AG04449 (cell line): ENCODE measurements around the gene HSD17B14.

Experiments used
- CTCF ChIA-PET: fragments of 350-600 bp; formaldehyde crosslinking; extraction: SDS; loops from one replicate; lab custom pipeline; 2021; ENCODE audit warnings: antibody characterized with exemption; lab: Yijun Ruan, JAX
- POLR2A ChIA-PET: fragments of 400-600, 350-600 bp; formaldehyde crosslinking; extraction: SDS; loops from one replicate; lab custom pipeline; 2020; ENCODE audit warnings: antibody characterized with exemption, inconsistent platforms; lab: Yijun Ruan, JAX
- DNase-seq: peaks from one replicate; pipeline ENCODE4 v3.0.0-alpha.2; 2010; ENCODE audit warnings: low read depth, low spot score
- H3K4me3 ChIP-seq: 2 replicates; pipeline ENCODE4 v1.5.1; 2011; ENCODE audit warnings: low read depth, mild to moderate bottlenecking, control low read depth, low read length
- CTCF ChIP-seq: IDR thresholded peaks from one replicate; pipeline ENCODE4 v1.5.1; 2011; ENCODE audit warnings: mild to moderate bottlenecking, moderate library complexity, low read length, control low read depth, inconsistent platforms; ENCODE audit not compliant: insufficient read depth; ENCODE audit errors: missing control alignments

HSD17B14 gene

DNA sequence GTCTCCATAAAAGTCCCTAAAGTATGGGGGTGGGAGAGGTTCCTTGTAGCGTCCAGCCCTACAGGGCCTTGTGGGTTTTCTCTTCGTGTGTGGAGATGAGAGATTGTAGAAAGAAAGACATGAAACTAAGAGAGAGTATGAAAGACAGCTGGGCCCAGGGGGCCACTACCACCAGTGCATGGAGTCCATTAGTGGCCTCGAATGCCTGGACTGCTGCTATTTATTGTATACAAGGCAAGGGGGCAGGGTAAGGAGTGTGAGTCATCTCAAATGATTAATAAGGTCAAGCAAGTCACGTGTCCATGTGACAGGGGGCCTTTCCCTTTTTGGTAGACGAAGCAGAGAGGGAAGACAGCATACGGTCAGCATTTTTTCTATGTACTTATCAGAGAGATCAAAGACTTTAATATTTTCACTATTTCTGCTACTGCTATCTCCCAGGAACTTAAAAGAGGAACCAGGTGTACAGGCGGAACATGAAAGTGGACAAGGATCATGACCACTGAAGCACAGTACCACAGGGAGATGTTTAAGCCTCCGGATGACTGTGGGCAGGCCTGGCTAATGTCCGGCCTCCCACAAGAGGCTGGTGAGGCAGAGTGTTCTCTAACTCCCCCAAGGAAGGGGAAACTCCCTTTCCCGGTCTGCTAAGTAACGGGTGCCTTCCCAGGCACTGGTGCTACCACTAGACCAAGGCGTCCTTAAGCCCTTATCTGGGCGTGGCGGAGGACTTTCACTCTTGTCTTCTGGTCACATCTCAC is 55.5 kb downstream of the HSD17B14 start:
- TF ChIP-seq CTCF: no peak
- H3K4me3 ChIP-seq: no peak overlapping the region
- CTCF ChIA-PET: interaction anchor here (0.9 to 23.0 kb wide), 5 partner anchors 7 to 213 kb away, joined by 3 to 737 read pairs (median 11); partner anchors contain the start of genes GYS1, HSD17B14 and RUVBL2
- no peak for DNase-seq
- POLR2A ChIA-PET: no interaction called here

- CTCF ChIA-PET: interaction anchor here (0.6 to 23.0 kb wide), 7 partner anchors 7 to 214 kb away, joined by 3 to 737 read pairs (median 4); partner anchors contain the start of genes GYS1, HSD17B14, IZUMO1 and RUVBL2
- H3K4me3 ChIP-seq: no peak overlapping the region
- no peak for DNase-seq
- TF ChIP-seq CTCF: no peak
- POLR2A ChIA-PET: no interaction called here
Measured at GRCh38 chr19:48779636-48780035, 56.7 kb downstream of the HSD17B14 start.

DNA sequence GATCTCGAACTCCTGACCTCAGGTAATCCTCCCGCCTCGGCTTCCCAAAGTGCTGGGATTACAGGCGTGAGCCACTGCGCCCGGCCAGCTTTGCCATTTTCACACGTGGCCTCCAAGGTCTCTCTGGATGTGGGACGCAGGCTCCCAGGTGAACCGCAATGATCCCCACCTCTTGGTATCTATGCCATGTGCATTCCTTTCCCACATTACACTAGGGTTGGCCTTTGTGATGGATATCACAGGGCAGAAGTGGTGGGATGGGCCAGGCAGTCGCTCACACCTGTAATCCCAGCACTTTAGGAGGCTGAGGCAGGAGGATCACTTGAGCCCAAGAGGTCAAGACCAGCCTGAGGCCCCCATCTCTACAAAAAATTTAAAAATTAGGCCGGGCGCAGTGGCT is 58.6 kb downstream of the HSD17B14 start:
- no peak for DNase-seq
- CTCF ChIA-PET: interaction anchor here (1.0 to 23.0 kb wide), 4 partner anchors 10 to 215 kb away, joined by 3 to 737 read pairs (median 11); partner anchors contain the start of gene HSD17B14
- POLR2A ChIA-PET: no interaction called here
- TF ChIP-seq CTCF: no peak
- H3K4me3 ChIP-seq: no peak overlapping the region

DNA sequence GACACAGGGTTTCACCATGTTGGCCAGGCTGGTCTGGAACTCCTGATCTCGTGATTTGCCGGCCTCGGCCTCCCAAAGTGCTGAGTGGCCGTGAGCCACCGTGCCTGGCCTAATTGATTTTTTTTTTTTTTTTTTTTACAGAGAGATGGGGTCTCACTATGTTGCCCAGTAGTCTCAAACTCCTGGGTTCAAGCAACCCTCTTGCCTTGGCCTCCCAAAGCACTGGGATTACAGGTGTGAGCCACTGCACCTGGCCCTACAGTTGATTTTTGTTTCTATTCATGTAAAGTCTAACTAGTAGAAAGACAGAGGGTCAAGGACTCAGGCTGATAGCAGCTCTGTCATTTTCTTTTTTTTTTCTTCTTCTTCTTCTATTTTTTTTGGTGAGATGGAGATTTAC is 59.2 kb downstream of the HSD17B14 start:
- DNase-seq: no peak
- ChIA-PET POLR2A (interaction anchor here (0.6 kb wide), 1 partner anchor 56 kb away, joined by 3 read pairs; no protein-coding TSS in a partner anchor), CTCF (interaction anchor here (1.0 to 3.8 kb wide), 2 partner anchors 11 to 187 kb away, joined by 3 to 19 read pairs; no protein-coding TSS in a partner anchor)
- no peak overlapping the region for H3K4me3 ChIP-seq
- TF ChIP-seq CTCF: no peak

- POLR2A ChIA-PET: no interaction called here
- H3K4me3 ChIP-seq: no peak overlapping the region
- no peak for DNase-seq
- CTCF ChIA-PET: interaction anchor here (1.6 to 1.9 kb wide), 2 partner anchors 15 to 70 kb away, joined by 5 to 6 read pairs; no protein-coding TSS in a partner anchor
- TF ChIP-seq CTCF: no peak
Measured at GRCh38 chr19:48772503-48772953, 63.8 kb downstream of the HSD17B14 start.

GRCh38 chr19:48770734-48771472 is 65.4 kb downstream of the HSD17B14 start:
- TF ChIP-seq CTCF: no peak
- ChIA-PET POLR2A (interaction anchor here (0.6 kb wide), 1 partner anchor 17 kb away, joined by 3 read pairs; no protein-coding TSS in a partner anchor), CTCF (interaction anchor here (0.7 to 1.4 kb wide), 2 partner anchors 15 to 72 kb away, joined by 3 to 4 read pairs; no protein-coding TSS in a partner anchor)
- no peak for DNase-seq
- H3K4me3 ChIP-seq: no peak overlapping the region
